ENCODE results near the gene MAGI2.

DNA sequence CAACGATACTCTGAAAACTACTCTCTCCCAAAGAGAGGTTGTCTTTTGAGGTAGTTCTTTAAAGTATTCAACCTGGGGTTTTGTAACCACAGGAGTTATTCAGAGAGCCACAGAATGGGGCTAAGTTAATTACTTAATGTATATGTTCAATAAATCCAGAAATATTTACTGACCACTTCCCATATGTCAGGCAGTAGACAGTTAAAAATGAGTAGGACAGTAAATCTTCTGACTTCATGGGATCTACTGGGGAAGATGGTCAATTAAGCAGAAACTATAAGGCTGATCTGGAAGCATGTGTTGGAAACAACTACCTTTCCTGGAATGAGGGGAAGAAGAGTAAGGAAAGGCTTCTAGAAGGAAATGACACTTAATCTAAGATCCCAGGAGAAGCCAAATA, 167.7 kb downstream of the MAGI2 start:
- TF ChIP-seq, protein P1, sequence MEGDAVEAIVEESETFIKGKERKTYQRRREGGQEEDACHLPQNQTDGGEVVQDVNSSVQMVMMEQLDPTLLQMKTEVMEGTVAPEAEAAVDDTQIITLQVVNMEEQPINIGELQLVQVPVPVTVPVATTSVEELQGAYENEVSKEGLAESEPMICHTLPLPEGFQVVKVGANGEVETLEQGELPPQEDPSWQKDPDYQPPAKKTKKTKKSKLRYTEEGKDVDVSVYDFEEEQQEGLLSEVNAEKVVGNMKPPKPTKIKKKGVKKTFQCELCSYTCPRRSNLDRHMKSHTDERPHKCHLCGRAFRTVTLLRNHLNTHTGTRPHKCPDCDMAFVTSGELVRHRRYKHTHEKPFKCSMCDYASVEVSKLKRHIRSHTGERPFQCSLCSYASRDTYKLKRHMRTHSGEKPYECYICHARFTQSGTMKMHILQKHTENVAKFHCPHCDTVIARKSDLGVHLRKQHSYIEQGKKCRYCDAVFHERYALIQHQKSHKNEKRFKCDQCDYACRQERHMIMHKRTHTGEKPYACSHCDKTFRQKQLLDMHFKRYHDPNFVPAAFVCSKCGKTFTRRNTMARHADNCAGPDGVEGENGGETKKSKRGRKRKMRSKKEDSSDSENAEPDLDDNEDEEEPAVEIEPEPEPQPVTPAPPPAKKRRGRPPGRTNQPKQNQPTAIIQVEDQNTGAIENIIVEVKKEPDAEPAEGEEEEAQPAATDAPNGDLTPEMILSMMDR (IDR thresholded peaks at IDR 0.05; ENCODE audit: low read depth, low read length, missing input control): no peak
- no peak for TF ChIP-seq NR2F2 (IDR thresholded peaks at IDR 0.05)
- TF ChIP-seq JUND (IDR thresholded peaks at IDR 0.05): no peak
- TF ChIP-seq RAD21 (IDR thresholded peaks at IDR 0.05): no peak
- TF ChIP-seq EGR1 (IDR thresholded peaks at IDR 0.05; ENCODE audit: low read depth in 2 of 2): no peak
- TF ChIP-seq, protein P2, sequence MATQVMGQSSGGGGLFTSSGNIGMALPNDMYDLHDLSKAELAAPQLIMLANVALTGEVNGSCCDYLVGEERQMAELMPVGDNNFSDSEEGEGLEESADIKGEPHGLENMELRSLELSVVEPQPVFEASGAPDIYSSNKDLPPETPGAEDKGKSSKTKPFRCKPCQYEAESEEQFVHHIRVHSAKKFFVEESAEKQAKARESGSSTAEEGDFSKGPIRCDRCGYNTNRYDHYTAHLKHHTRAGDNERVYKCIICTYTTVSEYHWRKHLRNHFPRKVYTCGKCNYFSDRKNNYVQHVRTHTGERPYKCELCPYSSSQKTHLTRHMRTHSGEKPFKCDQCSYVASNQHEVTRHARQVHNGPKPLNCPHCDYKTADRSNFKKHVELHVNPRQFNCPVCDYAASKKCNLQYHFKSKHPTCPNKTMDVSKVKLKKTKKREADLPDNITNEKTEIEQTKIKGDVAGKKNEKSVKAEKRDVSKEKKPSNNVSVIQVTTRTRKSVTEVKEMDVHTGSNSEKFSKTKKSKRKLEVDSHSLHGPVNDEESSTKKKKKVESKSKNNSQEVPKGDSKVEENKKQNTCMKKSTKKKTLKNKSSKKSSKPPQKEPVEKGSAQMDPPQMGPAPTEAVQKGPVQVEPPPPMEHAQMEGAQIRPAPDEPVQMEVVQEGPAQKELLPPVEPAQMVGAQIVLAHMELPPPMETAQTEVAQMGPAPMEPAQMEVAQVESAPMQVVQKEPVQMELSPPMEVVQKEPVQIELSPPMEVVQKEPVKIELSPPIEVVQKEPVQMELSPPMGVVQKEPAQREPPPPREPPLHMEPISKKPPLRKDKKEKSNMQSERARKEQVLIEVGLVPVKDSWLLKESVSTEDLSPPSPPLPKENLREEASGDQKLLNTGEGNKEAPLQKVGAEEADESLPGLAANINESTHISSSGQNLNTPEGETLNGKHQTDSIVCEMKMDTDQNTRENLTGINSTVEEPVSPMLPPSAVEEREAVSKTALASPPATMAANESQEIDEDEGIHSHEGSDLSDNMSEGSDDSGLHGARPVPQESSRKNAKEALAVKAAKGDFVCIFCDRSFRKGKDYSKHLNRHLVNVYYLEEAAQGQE (IDR thresholded peaks at IDR 0.05): no peak
- TF ChIP-seq GABPA (IDR thresholded peaks at IDR 0.05 in 1 of 2, conservative IDR thresholded peaks at IDR 0.05 in 1 of 2): no peak

Measured in liver (tissue), 3 donors.